ENCODE data around the gene ATXN7L3.
A peak's percentile ranks its signal among the peaks of the same experiment; 100 is the strongest.

ATXN7L3 gene

DNA sequence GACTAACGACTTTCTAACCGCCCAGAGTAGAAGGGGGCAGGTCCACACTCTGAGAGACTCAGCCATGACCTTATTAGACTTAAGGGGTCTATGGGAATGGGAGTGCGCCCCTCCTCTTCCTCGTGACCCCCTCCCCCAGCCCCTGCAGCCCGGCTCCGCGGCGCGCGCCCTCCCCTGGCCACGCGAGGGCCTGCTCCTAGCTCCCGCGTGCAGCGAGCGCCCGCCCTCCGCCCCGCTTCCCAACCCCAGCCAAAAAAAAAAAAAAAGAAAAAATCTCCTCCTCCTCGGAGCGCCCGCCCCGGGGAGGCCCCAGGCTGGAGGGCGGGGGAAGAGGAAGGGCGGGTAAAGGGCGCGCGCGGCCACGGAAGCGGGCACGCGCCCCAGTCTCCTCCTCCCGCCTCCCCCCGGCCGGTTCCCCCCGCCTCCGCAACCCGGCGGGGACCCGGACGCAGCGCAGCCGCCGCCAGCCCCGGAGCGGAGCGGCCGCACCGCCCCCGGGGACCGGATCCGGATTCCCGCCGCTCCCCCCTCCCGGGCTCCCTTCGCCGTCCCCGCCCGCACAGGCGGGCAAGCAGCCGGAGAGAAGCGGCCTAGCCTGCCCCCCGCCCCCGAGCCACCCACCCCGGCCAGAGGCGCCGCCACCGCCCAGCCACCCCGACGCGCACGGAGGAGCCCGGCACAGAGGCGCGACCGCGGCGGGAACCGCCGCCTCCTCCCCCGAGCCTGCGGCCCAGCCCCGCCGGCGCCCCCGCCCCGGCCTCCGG, 18.8 kb upstream of the ATXN7L3 start:
- peak; percentile 77 for DNase-seq (ENCODE audit: low read depth)

DNA sequence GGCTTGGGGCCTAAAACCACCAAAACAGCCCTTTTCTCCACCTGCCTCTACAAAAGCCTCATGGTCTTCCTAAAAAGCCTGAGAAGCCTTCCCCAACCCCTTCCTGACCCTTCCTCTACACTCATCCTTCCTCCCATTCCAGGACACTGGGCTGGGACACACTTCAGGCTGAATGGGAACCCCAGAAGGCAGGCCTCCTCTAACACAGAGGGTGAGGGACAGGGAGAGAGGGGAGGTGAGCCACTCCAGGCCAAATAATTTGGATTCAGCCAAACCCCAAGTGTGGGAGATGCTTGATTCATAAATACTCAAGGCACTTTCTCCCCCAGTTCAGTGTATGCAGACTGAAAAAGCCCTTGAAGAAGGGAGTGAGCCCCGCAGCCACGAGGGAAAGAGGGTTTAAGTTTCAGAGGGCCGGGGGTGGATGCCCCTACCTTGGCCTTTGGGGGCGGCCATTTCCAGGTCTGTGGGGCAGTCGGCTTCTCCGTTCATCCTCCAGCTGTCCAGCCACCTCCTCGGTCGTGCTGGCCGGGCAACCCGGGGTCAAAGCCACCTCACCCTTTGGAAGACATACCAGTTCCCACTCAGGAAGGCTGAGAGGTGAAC, 18.2 kb upstream of the ATXN7L3 start:
- no peak for DNase-seq (ENCODE audit: low read depth)

DNA sequence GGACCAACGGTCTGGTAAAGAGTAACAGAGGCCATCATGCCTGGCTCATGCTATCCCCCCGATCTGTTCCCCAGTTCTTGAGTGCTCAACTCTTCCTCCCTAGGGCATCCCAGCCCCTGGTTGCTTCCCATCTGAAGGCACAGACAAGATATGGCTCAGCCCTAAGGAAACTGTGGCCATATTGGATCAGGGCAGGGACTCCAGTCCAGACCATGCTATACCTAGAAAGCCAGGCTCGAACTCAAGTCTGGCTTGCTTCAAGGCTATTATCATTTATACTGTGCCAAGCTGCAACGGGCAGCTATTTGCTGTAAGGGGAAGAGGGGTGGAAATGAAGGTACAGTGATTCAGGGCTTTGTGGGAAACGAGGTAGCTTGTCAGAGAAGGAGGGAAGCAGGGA, 17.0 kb upstream of the ATXN7L3 start:
- no peak for DNase-seq (ENCODE audit: low read depth)

- DNase-seq (ENCODE audit: low read depth): no peak
Observed at GRCh38 chr17:44216173-44216572, 16.5 kb upstream of the ATXN7L3 start.

GRCh38 chr17:44214896-44215295, 15.2 kb upstream of the ATXN7L3 start:
- DNase-seq (ENCODE audit: low read depth): no peak

DNA sequence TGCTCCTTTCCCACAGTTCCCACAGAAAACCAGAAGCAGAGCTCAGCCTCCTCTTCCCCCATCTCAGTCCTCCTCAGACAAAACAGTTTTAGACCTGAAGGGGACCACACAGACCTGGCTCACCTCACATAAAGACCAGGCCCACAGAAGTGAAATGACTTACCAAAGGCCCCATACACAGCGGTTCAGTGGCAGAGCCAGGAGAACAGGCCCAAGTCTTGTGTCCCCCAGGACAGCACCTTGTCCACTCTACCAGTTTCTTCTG, 14.5 kb upstream of the ATXN7L3 start:
- DNase-seq (ENCODE audit: low read depth): no peak

- DNase-seq (ENCODE audit: low read depth): no peak
Observed at GRCh38 chr17:44213403-44214229, 13.9 kb upstream of the ATXN7L3 start.

- DNase-seq (ENCODE audit: low read depth): no peak
Observed at GRCh38 chr17:44212507-44213402, 13.1 kb upstream of the ATXN7L3 start.

DNA sequence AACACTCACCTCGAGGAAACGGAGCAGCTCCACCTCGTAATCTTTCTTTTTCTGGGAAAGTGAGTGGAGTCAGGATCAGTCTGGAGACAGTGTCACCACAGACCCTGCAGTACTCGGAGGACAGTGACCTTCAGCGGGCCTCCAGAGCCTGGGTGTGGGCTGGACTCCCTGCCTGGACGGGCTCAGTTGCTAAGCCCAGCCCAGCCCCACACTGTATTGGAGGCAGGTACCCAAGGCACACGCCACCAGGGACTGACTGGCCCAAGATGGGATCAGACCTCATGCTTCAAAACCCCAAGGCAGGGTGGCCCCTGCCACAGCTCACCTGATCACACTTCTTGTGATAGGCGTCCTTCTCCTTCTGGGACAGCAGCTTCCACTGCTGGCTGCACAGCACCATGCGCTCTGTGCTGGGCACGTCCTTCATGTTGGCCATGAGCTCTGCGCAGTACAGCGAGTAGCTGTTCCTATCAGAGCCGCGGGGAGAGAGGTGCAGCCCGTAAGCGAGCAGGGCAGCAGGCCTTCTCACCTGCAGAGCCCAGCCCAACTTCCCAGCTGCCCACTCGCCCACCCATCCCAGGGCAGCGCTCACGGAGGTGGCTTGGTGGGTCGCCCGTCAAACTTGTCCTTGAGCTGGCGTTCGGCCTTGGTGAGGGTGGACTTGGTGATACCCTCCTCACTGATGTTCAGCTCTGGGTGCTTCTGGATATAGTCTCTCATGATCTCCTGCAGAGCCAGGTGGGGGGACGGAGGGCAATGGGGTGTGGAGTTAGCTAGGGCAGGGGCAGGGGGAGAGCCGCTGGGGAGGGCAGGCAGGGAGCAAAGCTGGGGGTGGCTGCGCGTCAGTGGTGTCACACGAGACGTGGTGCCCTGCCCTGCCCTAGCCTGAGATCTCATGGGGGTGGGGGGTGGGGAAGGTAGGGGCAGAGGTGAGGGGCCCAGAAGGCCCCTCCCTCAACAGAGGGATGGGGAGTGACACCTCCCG, 11.9 kb upstream of the ATXN7L3 start:
- no peak for DNase-seq (ENCODE audit: low read depth)

GRCh38 chr17:44210342-44211192, 10.9 kb upstream of the ATXN7L3 start:
- peak; percentile 80 for DNase-seq (ENCODE audit: low read depth)

DNA sequence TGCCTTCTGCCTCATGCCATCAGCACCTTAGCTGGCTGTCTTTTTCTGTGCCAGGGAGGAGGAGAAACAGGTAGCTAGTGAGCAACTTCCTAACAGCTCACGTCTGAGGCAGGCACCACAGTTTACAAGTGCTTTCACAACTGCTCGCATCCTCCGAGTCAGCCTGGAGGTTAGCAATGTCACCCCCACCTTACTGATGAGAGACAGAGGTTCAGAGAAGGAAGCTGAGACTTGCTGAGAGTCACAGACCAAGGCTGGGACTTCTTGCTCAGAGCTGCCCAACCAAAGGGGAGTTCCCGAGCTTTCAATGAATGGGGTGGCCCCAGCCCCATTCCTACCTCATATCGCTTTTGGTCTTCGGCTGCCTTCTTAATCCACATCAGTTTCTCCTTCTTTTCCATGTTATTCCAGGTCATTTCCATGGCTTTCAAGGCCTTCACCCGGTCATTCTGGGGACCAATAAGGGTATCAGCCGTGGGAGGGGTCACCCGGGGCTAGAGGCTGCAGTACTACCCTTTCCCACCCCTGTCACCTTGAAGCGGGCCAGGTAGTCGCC, 10.2 kb upstream of the ATXN7L3 start:
- no peak for DNase-seq (ENCODE audit: low read depth)

- no peak for DNase-seq (ENCODE audit: low read depth)
Observed at GRCh38 chr17:44207743-44208142, 8.1 kb upstream of the ATXN7L3 start.

DNA sequence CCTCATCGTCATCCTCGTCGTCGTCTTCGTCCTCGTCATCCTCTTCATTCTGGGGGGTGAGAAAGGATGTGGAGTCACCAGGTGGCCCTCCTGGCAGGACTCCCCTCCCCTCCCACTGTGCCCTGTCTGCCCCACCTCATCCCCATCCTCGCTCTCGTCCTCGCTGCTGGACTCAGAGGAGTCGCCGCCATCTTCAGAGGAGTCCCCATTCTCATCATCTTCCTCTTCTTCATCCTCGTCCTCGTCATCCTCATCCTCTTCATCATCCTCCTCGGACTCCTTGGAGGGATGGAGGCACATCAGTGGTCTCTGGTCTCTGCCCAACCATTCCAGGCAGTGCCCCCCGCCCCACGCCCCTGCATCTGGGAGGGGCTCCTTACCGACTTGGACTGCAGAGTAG, 7.6 kb upstream of the ATXN7L3 start:
- no peak for DNase-seq (ENCODE audit: low read depth)

GRCh38 chr17:44206825-44207155, 7.1 kb upstream of the ATXN7L3 start:
- no peak for DNase-seq (ENCODE audit: low read depth)

DNA sequence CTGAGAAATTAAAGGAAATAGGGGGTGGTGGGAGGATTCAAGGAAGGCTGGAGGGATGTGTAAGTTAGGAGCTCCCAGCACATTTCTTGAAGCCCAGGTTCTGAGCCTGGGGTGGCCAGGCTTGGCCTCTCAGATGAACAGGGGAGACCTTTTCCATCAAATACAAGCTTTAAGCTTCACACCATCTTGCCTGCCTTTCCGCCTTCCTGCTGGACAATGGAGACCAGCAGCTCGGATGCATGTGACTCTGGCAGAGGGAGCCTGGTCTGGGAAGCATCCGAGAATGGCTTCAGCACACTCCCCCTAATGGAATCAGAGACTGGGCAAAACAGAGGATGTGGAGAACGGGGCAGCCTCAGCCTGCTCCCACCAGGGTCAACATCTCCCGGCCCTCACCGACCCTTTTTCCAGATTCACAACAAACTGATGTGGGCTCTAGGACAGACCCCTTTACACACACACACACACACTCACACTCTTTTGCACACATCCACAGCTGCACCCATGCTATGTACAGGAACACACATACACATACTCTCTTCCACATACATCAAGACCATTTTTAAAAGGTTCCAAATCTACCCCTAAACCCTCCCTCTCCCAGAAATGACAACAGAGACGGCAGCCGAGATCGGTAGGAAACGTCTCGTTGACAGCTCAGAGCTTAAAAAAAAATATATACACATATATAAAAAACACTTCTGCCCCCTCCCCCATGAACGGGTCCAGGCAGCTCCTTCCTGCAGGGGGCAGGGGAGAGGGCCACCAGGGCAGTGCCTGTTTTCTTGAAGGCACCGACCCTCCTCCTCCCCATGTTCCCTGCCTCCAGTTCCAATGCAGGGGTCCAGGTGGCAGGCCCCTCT, 6.5 kb upstream of the ATXN7L3 start:
- DNase-seq (ENCODE audit: low read depth): no peak

DNA sequence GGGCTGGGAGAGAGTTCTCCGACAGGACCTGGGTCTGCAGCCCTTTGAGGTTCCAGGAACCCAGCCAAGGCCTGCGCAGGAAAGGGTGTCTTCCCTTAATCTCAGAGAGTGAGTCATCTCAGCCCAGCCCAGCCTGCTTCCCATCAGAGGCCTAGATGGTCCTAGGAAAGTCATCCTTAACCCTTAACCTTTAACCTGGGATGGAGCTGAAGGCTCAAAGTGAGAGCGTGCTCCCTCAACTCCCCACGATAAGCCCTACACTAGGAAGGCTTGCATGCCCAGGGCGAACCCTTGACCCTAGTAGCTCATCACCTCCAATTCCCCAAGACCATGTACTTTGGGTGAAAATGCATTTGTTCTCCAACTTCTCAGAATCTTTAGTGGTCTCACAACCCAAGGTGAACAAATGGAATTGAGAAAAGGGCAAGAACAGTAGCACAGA, 4.8 kb upstream of the ATXN7L3 start:
- no peak for DNase-seq (ENCODE audit: low read depth)

GRCh38 chr17:44203731-44204440, 4.2 kb upstream of the ATXN7L3 start:
- no peak for DNase-seq (ENCODE audit: low read depth)

- no peak for DNase-seq (ENCODE audit: low read depth)
Observed at GRCh38 chr17:44202756-44203155, 3.1 kb upstream of the ATXN7L3 start.
